ENCODE results near the gene GPR158.

DNA sequence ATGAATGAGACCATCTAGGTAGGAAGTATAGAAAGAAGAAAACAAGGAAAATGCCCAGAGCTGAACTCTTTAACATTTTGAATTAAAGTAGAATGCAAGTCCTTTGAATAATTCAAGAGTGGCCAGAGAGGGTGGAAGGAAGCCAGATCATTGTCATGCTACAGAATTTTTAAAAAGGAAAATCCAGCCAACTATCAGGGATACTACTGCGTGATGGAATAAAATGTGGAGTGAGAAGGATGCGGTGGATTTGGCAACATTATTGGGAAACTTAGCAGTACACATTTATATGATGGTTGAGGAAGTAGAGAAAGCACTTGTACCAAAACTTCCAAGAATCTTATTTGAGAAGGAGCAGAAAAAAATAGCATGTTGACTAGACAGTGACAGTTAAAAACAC is 261.6 kb downstream of the GPR158 start:
- TF ChIP-seq, protein P1, sequence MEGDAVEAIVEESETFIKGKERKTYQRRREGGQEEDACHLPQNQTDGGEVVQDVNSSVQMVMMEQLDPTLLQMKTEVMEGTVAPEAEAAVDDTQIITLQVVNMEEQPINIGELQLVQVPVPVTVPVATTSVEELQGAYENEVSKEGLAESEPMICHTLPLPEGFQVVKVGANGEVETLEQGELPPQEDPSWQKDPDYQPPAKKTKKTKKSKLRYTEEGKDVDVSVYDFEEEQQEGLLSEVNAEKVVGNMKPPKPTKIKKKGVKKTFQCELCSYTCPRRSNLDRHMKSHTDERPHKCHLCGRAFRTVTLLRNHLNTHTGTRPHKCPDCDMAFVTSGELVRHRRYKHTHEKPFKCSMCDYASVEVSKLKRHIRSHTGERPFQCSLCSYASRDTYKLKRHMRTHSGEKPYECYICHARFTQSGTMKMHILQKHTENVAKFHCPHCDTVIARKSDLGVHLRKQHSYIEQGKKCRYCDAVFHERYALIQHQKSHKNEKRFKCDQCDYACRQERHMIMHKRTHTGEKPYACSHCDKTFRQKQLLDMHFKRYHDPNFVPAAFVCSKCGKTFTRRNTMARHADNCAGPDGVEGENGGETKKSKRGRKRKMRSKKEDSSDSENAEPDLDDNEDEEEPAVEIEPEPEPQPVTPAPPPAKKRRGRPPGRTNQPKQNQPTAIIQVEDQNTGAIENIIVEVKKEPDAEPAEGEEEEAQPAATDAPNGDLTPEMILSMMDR (IDR thresholded peaks at IDR 0.05): no peak
- TF ChIP-seq ZFX (IDR thresholded peaks at IDR 0.05; ENCODE audit: borderline replicate concordance): no peak
